Hematopoietic multipotent progenitor cell (in vitro differentiated cells): ENCODE results near the gene RPL12. TPM values are rescaled to one million over a fixed set of nuclear protein-coding genes. Genes with fewer than 3 reads are reported as not detected.

Experiments
- DNase-seq, 3 donors: peaks; one replicate each; pipeline ENCODE4 v3.0.0-alpha.2; 2011 to 2015; ENCODE audit warnings: low read depth in 2 of 3, low spot score in 2 of 3
- small RNA-seq: library from RNA; depleted of rRNA; stranded (forward); fragments of <200 nt; gene quantifications from one replicate; pipeline ENCODE3, GENCODE V24; 2012
- total RNA-seq: library from RNA; depleted of rRNA; stranded (reverse); fragments of >200 nt; gene quantifications from one replicate; pipeline ENCODE4 v1.2.3, GENCODE V29; 2012

Gene RPL12
- total RNA-seq, 1 donor: 3,064 TPM

- DNase-seq: no peak
Measured at GRCh38 chr9:127407492-127407843, 43.7 kb downstream of the RPL12 start.

- no peak for DNase-seq
Measured at GRCh38 chr9:127406799-127407491, 44.3 kb downstream of the RPL12 start.

GRCh38 chr9:127405344-127406125 is 45.7 kb downstream of the RPL12 start:
- no peak for DNase-seq

GRCh38 chr9:127404631-127405030 is 46.6 kb downstream of the RPL12 start:
- no peak for DNase-seq

- no peak for DNase-seq
Measured at GRCh38 chr9:127403507-127404192, 47.6 kb downstream of the RPL12 start.

- peak in 1 of 3 donors; percentile 29 for DNase-seq
Measured at GRCh38 chr9:127402401-127403090, 48.7 kb downstream of the RPL12 start.

- no peak for DNase-seq
Measured at GRCh38 chr9:127399736-127400269, 51.4 kb downstream of the RPL12 start.

- no peak for DNase-seq
Measured at GRCh38 chr9:127398715-127399400, 52.3 kb downstream of the RPL12 start.

GRCh38 chr9:127398275-127398647 is 52.9 kb downstream of the RPL12 start:
- no peak for DNase-seq

Small RNAs within 50 kb of the gene (small RNA-seq; reads per million reads assigned to genes)
- not detected for gene RF00019
- gene SNORA65: 149 reads per million, percentile 98 among the genes with 10 or more reads in this experiment

Other genes with a start within 250 kb of the RPL12 start
- gene GARNL3, start 186.6 kb downstream of the RPL12 start, total RNA-seq: 1.3 TPM
- 14.5 TPM for gene SLC2A8, start 54.2 kb downstream of the RPL12 start, total RNA-seq
- 7.8 TPM for gene ZNF79, start 27.0 kb downstream of the RPL12 start, total RNA-seq
- 14.0 TPM for gene LRSAM1, start 104 bp upstream of the RPL12 start, total RNA-seq
- 5.7 TPM for gene STXBP1, start 160.9 kb upstream of the RPL12 start, total RNA-seq